22Rv1 (cell line): Measurements from ENCODE around the gene COL5A1.

Source experiments
- CTCF ChIP-seq: fragments of 450-650 bp; IDR thresholded peaks from 2 replicates; pipeline ENCODE4 v1.5.1; 2017; ENCODE audit warnings: mild to moderate bottlenecking
- ZFX ChIP-seq: fragments of 450-650 bp; IDR thresholded peaks from 2 replicates; pipeline ENCODE4 v1.6.1; 2017; ENCODE audit warnings: antibody characterized with exemption, borderline replicate concordance

GRCh38 chr9:134809292-134809691 is 167.7 kb downstream of the COL5A1 start:
- TF ChIP-seq CTCF (no peak), ZFX (no peak)
